ENCODE results near the gene HPCAL1. TPM values are rescaled to one million over a fixed set of nuclear protein-coding genes. Genes with fewer than 3 reads are reported as not detected.

Gene HPCAL1
- total and polyA plus RNA-seq, 2 of the 4 experiments (the other 2 are of a cell fraction): 8.2 to 33.7 TPM

GRCh38 chr2:10321622-10322021 is 18.9 kb downstream of the HPCAL1 start:
- TF ChIP-seq CTCF (conservative IDR thresholded peaks at IDR 0.05; ENCODE audit: low read depth, low read length): no peak
- no peak for TF ChIP-seq POLR2A (IDR thresholded peaks at IDR 0.05; ENCODE audit: low read depth, low read length)
- no peak for TF ChIP-seq MAZ (IDR thresholded peaks at IDR 0.05; ENCODE audit: borderline replicate concordance, low read depth, low read length)
- TF ChIP-seq RCOR1 (IDR thresholded peaks at IDR 0.05; ENCODE audit: insufficient replicate concordance, low read length): no peak
- TF ChIP-seq RFX5 (IDR thresholded peaks at IDR 0.05; ENCODE audit: low read depth, low read length): no peak
- TF ChIP-seq CEBPB (IDR thresholded peaks at IDR 0.05; ENCODE audit: low read depth, low read length): no peak
- no peaks in the 10 kb centered on the region; the same call in 1 of the 2 replicates for H3K36me3 ChIP-seq (ENCODE audit: control insufficient read depth, insufficient read depth, low read length)
- H3K79me1 ChIP-seq (ENCODE audit: low read depth in 1 of 2, low read length in 2 of 2): peaks cover 12 to 31% of the 10 kb centered on the region in 2 experiments
- no peak overlapping the region for H3K4me2 ChIP-seq (ENCODE audit: low read depth, low read length)
- no peak overlapping the region for H2BK5ac ChIP-seq (ENCODE audit: low read depth, low read length, poor library complexity, severe bottlenecking)
- no TSS peak for BruUV-seq (replicated peaks)
- in situ Hi-C loops (cut with MboI; ENCODE audit: low sequenced_read_pairs): no loop called here
- no peak overlapping the region for H2BK20ac ChIP-seq (ENCODE audit: low read depth, low read length)
- H3K9me3 ChIP-seq (ENCODE audit: control insufficient read depth, insufficient read depth, low read length): no peaks in the 10 kb centered on the region
- no peak overlapping the region for H2AK9ac ChIP-seq (replicated peaks; ENCODE audit: low read depth, low read length, poor library complexity)
- no peak overlapping the region for H2AK5ac ChIP-seq (ENCODE audit: low read depth, low read length)
- no peak overlapping the region for H4K91ac ChIP-seq (ENCODE audit: insufficient read depth, low read depth, low read length)
- peaks cover 10% of the 10 kb centered on the region for H4K20me1 ChIP-seq (ENCODE audit: insufficient read depth, low read length)
- H2BK120ac ChIP-seq (ENCODE audit: low read depth, low read length): no peak overlapping the region
- H3K9me1 ChIP-seq (ENCODE audit: insufficient read depth, low read length): no peaks in the 10 kb centered on the region; the same call in 1 of the 2 replicates
- ChIA-PET POLR2A (ENCODE audit: unreplicated experiment) (no interaction called here), CTCF (no interaction called here)
- ATAC-seq (ENCODE audit: low read depth) (no peak), DNase-seq (no peak)
- H3K56ac ChIP-seq (ENCODE audit: extremely low read depth, insufficient read depth, low read length): no peak overlapping the region
- no peak overlapping the region for H3K27ac ChIP-seq (ENCODE audit: insufficient read depth, low read length)
- dilution Hi-C loops (cut with HindIII; ENCODE audit: low sequenced_read_pairs, unreplicated experiment): no loop called here
- H3K9ac ChIP-seq (ENCODE audit: low read depth, low read length): no peak overlapping the region
- peaks cover 2% of the 10 kb centered on the region; the same call in 1 of the 2 replicates for H3K4me1 ChIP-seq (ENCODE audit: control insufficient read depth, insufficient read depth, low read length)
- H3K23ac ChIP-seq (ENCODE audit: low read depth, low read length): no peak overlapping the region
- no CpG with 5 or more reads among the region's 6 CpGs for WGBS, 2 experiments (ENCODE audit: extremely low coverage in 2 of 2, insufficient read length in 1 of 2)
- H3K27me3 ChIP-seq (ENCODE audit: control insufficient read depth, insufficient read depth, low read length): no peaks in the 10 kb centered on the region
- H4K8ac ChIP-seq (ENCODE audit: low read depth in 2 of 2, low read length in 2 of 2): no peak overlapping the region
- no peak overlapping the region for H2BK15ac ChIP-seq (ENCODE audit: low read depth, low read length)
- no peak overlapping the region for H2AFZ ChIP-seq (replicated peaks; ENCODE audit: low read length, poor library complexity)
- intact Hi-C loops (cut with micrococcal nuclease): no loop called here
- H3K14ac ChIP-seq (replicated peaks; ENCODE audit: low read depth, low read length): no peak overlapping the region
- H4K5ac ChIP-seq (ENCODE audit: low read depth, low read length): no peak overlapping the region
- H3K4me3 ChIP-seq (ENCODE audit: insufficient read depth, low read depth, low read length): no peak overlapping the region
- H3K4ac ChIP-seq (ENCODE audit: low read depth, low read length): no peak overlapping the region
- H3K18ac ChIP-seq (ENCODE audit: low read depth, low read length): no peak overlapping the region
